HepG2 (cell line): Measurements from ENCODE around the gene ID4. TPM values are rescaled to one million over a fixed set of nuclear protein-coding genes. Genes with fewer than 3 reads are reported as not detected.

Experiments used
- ATAC-seq: fragments of 200-7000 bp; cut with Tn5 transposase; 3 replicates; pipeline ENCODE4 v1.9.1; 2020; ENCODE audit warnings: mild to moderate bottlenecking, moderate library complexity
- BruUV-seq: library from RNA; stranded (reverse); fragments of 400-500 nt; replicated peaks from 2 replicates; lab custom pipeline; 2021; lab: Mats Ljungman, UMichigan
- CTCF ChIA-PET: fragments of 300-600 bp; formaldehyde crosslinking; extraction: SDS; loops from one replicate; lab custom pipeline; 2021; ENCODE audit warnings: low total read pairs, inconsistent platforms, low intra/inter-chr PET ratio; lab: Yijun Ruan, JAX
- POLR2A ChIA-PET: fragments of 350-600 bp; sonication (Branson Sonifier 250); formaldehyde crosslinking; loops from one replicate; lab custom pipeline; 2020; ENCODE audit warnings: antibody characterized with exemption, inconsistent platforms; lab: Yijun Ruan, JAX
- DNase-seq: peaks from one replicate; pipeline ENCODE4 v3.0.0-alpha.2; 2015; ENCODE audit warnings: low spot score
- FAIRE-seq: peaks from 3 replicates; lab custom pipeline; 2011; peaks lifted over from hg19 to GRCh38; lab: Jason Lieb, UNC
- H2AFZ ChIP-seq: one replicate; pipeline ENCODE4 v1.6.1; 2011; ENCODE audit warnings: low read length, inconsistent platforms
- H3K27ac ChIP-seq: fragments of 300-600 bp; 3 replicates; pipeline ENCODE4 v1.8.0; 2011; ENCODE audit warnings: mixed run types, mild to moderate bottlenecking, mixed read lengths, low read length, inconsistent platforms; ENCODE audit not compliant: insufficient read depth; ENCODE audit errors: extremely low read length
- H3K27me3 ChIP-seq, 2 experiments: fragments of 200-600 bp in 1 of 2; 2 replicates in 1 of 2; 3 replicates in 1 of 2; pipeline versions ENCODE4 v1.6.0 to v1.8.0; 2011; ENCODE audit warnings: low read length in 2 of 2, mild to moderate bottlenecking in 2 of 2, moderate library complexity in 2 of 2, inconsistent platforms in 1 of 2; ENCODE audit not compliant: insufficient read depth in 2 of 2, control insufficient read depth in 1 of 2
- H3K36me3 ChIP-seq, 2 experiments: fragments of 200-600 bp in 1 of 2; replicated peaks in 1 of 2; 2 replicates in 1 of 2; 3 replicates in 1 of 2; pipeline versions ENCODE4 v1.5.1 to v1.8.0; 2011; ENCODE audit warnings: low read length in 2 of 2, inconsistent platforms in 1 of 2; ENCODE audit not compliant: insufficient read depth in 2 of 2, control insufficient read depth in 1 of 2
- H3K4me1 ChIP-seq: 2 replicates; pipeline ENCODE4 v1.5.1; 2012; ENCODE audit warnings: low read length, inconsistent platforms; ENCODE audit not compliant: insufficient read depth
- H3K4me2 ChIP-seq: 2 replicates; pipeline ENCODE4 v1.6.0; 2011; ENCODE audit warnings: low read depth, low read length, inconsistent platforms
- H3K4me3 ChIP-seq, 3 experiments: fragments of 200-600 bp in 1 of 3; sonication (generic), shearing (Covaris generic) in 1 of 3; replicated peaks in 1 of 3; 2 replicates each; pipeline ENCODE4 v1.5.1; 2011 to 2016; ENCODE audit warnings: low read length in 3 of 3, inconsistent platforms in 2 of 3, low read depth in 2 of 3, mild to moderate bottlenecking in 2 of 3, control low read depth in 1 of 3, mixed read lengths in 1 of 3; ENCODE audit not compliant: insufficient read depth in 1 of 3
- H3K79me2 ChIP-seq: one replicate; pipeline ENCODE4 v1.6.1; 2011; ENCODE audit warnings: low read length, inconsistent platforms; ENCODE audit not compliant: insufficient read depth
- H3K9ac ChIP-seq: 2 replicates; pipeline ENCODE4 v1.6.0; 2011; ENCODE audit warnings: mild to moderate bottlenecking, low read depth, low read length, inconsistent platforms; ENCODE audit not compliant: insufficient read depth
- H3K9me3 ChIP-seq: 2 replicates; pipeline ENCODE4 v1.5.1; 2012; ENCODE audit warnings: mild to moderate bottlenecking, low read length
- H4K20me1 ChIP-seq: 2 replicates; pipeline ENCODE4 v1.6.0; 2011; ENCODE audit warnings: inconsistent platforms, mild to moderate bottlenecking, low read length, moderate library complexity; ENCODE audit not compliant: insufficient read depth
- ATF7 ChIP-seq, 2 experiments: fragments of 450-650 bp in 1 of 2; sonication (generic) in 1 of 2; formaldehyde crosslinking in 1 of 2; IDR thresholded peaks; 2 replicates each; pipeline versions ENCODE4 v1.4.0 to v1.6.1; 2016 to 2020; ENCODE audit warnings: antibody characterized with exemption in 1 of 2, mild to moderate bottlenecking in 1 of 2, missing genetic modification reagents in 1 of 2
- CBX5 ChIP-seq: sonication (generic); formaldehyde crosslinking; IDR thresholded peaks from 2 replicates; pipeline ENCODE4 v1.4.0; 2020; ENCODE audit warnings: missing genetic modification reagents, borderline replicate concordance
- CEBPB ChIP-seq: IDR thresholded peaks from 2 replicates; pipeline ENCODE4 v1.6.1; 2011; ENCODE audit warnings: low read depth, low read length, improper control_type of control experiment, borderline replicate concordance
- HMGA1 ChIP-seq: sonication (generic); formaldehyde crosslinking; conservative IDR thresholded peaks from 2 replicates; pipeline ENCODE4 v1.4.0; 2020; ENCODE audit warnings: missing genetic modification reagents
- MLLT10 ChIP-seq: sonication (generic); formaldehyde crosslinking; IDR thresholded peaks from 2 replicates; pipeline ENCODE4 v1.4.0; 2020; ENCODE audit warnings: missing genetic modification reagents
- RARA ChIP-seq: IDR thresholded peaks from 2 replicates; pipeline ENCODE4 v1.6.1; 2016; ENCODE audit warnings: missing genetic modification reagents, missing compliant biosample characterization
- SALL1 ChIP-seq: sonication (generic); formaldehyde crosslinking; IDR thresholded peaks from 2 replicates; pipeline ENCODE4 v1.8.0; 2022; ENCODE audit warnings: mild to moderate bottlenecking, missing genetic modification reagents
- SIN3B ChIP-seq: fragments of 150-350 bp; IDR thresholded peaks from 2 replicates; pipeline ENCODE4 v1.6.1; 2014; ENCODE audit warnings: low read length
- ZIK1 ChIP-seq: sonication (generic); formaldehyde crosslinking; IDR thresholded peaks from 2 replicates; pipeline ENCODE4 v1.5.0; 2020; ENCODE audit warnings: mild to moderate bottlenecking, low read depth, missing genetic modification reagents, borderline replicate concordance
- ZKSCAN1 ChIP-seq: fragments of 150-350 bp; IDR thresholded peaks from 2 replicates; pipeline ENCODE4 v1.6.1; 2014; ENCODE audit warnings: low read length
- ZNF180 ChIP-seq: sonication (generic); formaldehyde crosslinking; IDR thresholded peaks from 2 replicates; pipeline ENCODE4 v1.4.0; 2020; ENCODE audit warnings: low read depth, missing genetic modification reagents, borderline replicate concordance
- ZNF333 ChIP-seq: sonication (generic); formaldehyde crosslinking; IDR thresholded peaks from 2 replicates; pipeline ENCODE4 v1.4.0; 2020; ENCODE audit warnings: mild to moderate bottlenecking, missing genetic modification reagents, borderline replicate concordance
- ZNF430 ChIP-seq: sonication (generic); formaldehyde crosslinking; IDR thresholded peaks from 2 replicates; pipeline ENCODE4 v1.9.0; 2021; ENCODE audit warnings: mild to moderate bottlenecking, missing genetic modification reagents
- ZNF501 ChIP-seq: sonication (generic); formaldehyde crosslinking; IDR thresholded peaks from 2 replicates; pipeline ENCODE4 v1.5.1; 2020; ENCODE audit warnings: mild to moderate bottlenecking, moderate library complexity, missing genetic modification reagents
- ZNF772 ChIP-seq: sonication (generic); formaldehyde crosslinking; IDR thresholded peaks from 2 replicates; pipeline ENCODE4 v1.5.0; 2020; ENCODE audit warnings: mild to moderate bottlenecking, missing genetic modification reagents
- WGBS: methylation state at CpG from one replicate; pipeline ENCODE4 v1.1.6; 2017; ENCODE audit warnings: low lambda C conversion rate; 5-methylcytosine and 5-hydroxymethylcytosine counted together
- in situ Hi-C: cut with HindIII; loops from 2 replicates; pipeline ENCODE4 v1.10.0; 2017; ENCODE audit warnings: low pct_unique_long_range_greater_than_20kb; ENCODE audit not compliant: extremely low pct_ligation_motif_present
- intact Hi-C: fragments of 100-400 bp; cut with micrococcal nuclease; formaldehyde crosslinking; loops from one replicate; pipeline ENCODE4 v1.10.0; 2022; ENCODE audit not compliant: unreplicated experiment
- polyA plus RNA-seq, 8 experiments: library from polyadenylated mRNA; depleted of rRNA in 3 of 8; stranded (reverse) in 7 of 8; unstranded in 1 of 8; fragments of >200 nt; fragmentation: Illumina TruSeq in 4 of 8; extraction: Trizol in 4 of 8; gene quantifications; 2 replicates each; pipeline versions ENCODE4 v1.2.1 to v1.2.3, GENCODE V29; 2011 to 2016; ENCODE audit warnings: low read depth in 4 of 8, missing spikeins in 1 of 8, mixed read lengths in 1 of 8; ENCODE audit not compliant: insufficient read depth in 1 of 8
- total RNA-seq, 5 experiments: library from RNA; depleted of rRNA; stranded (reverse); fragments of >200 nt; fragmentation: Illumina TruSeq; extraction: Trizol; gene quantifications; 2 replicates each; pipeline ENCODE4 v1.2.3, GENCODE V29; 2016; ENCODE audit warnings: low read depth in 1 of 5
- TF ChIP-seq, protein P1 (sequence below): sonication (generic); formaldehyde crosslinking; IDR thresholded peaks from 2 replicates; pipeline ENCODE4 v1.4.0; 2020; ENCODE audit warnings: missing genetic modification reagents
- TF ChIP-seq, protein P2 (sequence below): IDR thresholded peaks from 2 replicates; pipeline ENCODE4 v1.6.1; 2016; ENCODE audit warnings: low read depth, control low read depth

ID4 gene
- total and polyA plus RNA-seq, 2 of the 13 experiments (the other 11 are each of a cell fraction or from before 2014, with no cell fraction given), result 0.20 to 0.44 TPM

DNA sequence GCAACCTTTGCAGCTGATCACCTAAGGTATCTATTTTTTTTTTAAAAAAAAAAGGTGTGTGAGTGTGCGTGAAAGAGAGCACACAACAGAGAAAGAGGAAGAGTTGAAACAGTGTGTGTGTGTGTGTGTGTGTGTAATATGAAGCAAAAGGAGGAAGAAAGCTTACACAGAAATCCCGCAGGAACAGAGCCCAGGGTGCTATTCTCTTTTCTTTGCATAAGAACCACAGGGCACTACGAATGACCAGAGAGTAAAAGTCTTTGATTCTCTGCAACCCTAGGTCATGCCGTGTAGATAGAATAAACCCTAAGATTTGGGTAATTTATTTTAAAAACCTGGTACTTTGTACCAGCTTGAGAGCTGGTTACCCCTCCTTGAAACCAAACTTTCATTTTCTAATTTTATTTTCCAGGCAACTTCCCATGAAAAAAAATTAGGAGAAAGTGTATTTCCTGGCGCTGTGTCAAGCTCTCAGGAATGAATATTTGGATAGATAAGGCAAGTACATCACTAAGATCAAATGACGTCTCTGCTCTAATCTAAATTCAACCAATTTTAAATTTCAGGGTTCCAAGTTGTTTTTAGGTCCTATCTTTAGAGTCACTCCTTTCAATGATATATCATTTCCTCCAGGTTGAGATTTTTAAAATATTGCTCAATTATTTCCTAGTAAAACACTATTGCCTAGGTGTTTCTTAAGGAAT is 47.9 kb upstream of the ID4 start:
- Histone ChIP-seq H2AFZ (no peak overlapping the region), H3K4me2 (no peak overlapping the region), H3K36me3 (no peaks in the 10 kb centered on the region), H3K9ac (no peak overlapping the region), H3K4me1 (no peaks in the 10 kb centered on the region), H3K9me3 (no peaks in the 10 kb centered on the region), H3K4me3 (no peak overlapping the region), H3K27me3 (no peaks in the 10 kb centered on the region)
- no peak for FAIRE-seq
- intact Hi-C loops (no loop called here), in situ Hi-C loops (no loop called here)
- CTCF ChIA-PET, result no interaction called here
- no peak for ATAC-seq
- POLR2A ChIA-PET, result no interaction called here
- 24% methylated on average over 6 of the region's 6 CpGs for WGBS
- BruUV-seq, result no TSS peak
- no peak for DNase-seq
- TF ChIP-seq ZKSCAN1 (no peak), SALL1 (CRISPR knock-in tag) (no peak), MLLT10 (CRISPR knock-in tag) (no peak), SIN3B (no peak), CEBPB (no peak), ZNF430 (no peak), RARA (CRISPR knock-in tag) (no peak), ZNF333 (CRISPR knock-in tag) (no peak), ZNF501 (CRISPR knock-in tag) (no peak), ZNF772 (no peak), ATF7 (IDR thresholded peaks at IDR 0.05) (no peak), ATF7 (CRISPR knock-in tag; IDR thresholded peaks at IDR 0.05) (no peak), CBX5 (CRISPR knock-in tag) (no peak), ZNF180 (no peak), HMGA1 (CRISPR knock-in tag) (no peak), ZIK1 (no peak)
- TF ChIP-seq, protein P1, sequence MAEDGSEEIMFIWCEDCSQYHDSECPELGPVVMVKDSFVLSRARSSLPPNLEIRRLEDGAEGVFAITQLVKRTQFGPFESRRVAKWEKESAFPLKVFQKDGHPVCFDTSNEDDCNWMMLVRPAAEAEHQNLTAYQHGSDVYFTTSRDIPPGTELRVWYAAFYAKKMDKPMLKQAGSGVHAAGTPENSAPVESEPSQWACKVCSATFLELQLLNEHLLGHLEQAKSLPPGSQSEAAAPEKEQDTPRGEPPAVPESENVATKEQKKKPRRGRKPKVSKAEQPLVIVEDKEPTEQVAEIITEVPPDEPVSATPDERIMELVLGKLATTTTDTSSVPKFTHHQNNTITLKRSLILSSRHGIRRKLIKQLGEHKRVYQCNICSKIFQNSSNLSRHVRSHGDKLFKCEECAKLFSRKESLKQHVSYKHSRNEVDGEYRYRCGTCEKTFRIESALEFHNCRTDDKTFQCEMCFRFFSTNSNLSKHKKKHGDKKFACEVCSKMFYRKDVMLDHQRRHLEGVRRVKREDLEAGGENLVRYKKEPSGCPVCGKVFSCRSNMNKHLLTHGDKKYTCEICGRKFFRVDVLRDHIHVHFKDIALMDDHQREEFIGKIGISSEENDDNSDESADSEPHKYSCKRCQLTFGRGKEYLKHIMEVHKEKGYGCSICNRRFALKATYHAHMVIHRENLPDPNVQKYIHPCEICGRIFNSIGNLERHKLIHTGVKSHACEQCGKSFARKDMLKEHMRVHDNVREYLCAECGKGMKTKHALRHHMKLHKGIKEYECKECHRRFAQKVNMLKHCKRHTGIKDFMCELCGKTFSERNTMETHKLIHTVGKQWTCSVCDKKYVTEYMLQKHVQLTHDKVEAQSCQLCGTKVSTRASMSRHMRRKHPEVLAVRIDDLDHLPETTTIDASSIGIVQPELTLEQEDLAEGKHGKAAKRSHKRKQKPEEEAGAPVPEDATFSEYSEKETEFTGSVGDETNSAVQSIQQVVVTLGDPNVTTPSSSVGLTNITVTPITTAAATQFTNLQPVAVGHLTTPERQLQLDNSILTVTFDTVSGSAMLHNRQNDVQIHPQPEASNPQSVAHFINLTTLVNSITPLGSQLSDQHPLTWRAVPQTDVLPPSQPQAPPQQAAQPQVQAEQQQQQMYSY, result no peak
- TF ChIP-seq, protein P2, sequence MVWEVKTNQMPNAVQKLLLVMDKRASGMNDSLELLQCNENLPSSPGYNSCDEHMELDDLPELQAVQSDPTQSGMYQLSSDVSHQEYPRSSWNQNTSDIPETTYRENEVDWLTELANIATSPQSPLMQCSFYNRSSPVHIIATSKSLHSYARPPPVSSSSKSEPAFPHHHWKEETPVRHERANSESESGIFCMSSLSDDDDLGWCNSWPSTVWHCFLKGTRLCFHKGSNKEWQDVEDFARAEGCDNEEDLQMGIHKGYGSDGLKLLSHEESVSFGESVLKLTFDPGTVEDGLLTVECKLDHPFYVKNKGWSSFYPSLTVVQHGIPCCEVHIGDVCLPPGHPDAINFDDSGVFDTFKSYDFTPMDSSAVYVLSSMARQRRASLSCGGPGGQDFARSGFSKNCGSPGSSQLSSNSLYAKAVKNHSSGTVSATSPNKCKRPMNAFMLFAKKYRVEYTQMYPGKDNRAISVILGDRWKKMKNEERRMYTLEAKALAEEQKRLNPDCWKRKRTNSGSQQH (CRISPR knock-in tag), result no peak
- TF ChIP-seq, all 625 proteins: peak for 0
- H3K79me2 ChIP-seq, result no peaks in the 10 kb centered on the region
- H4K20me1 ChIP-seq, result no peaks in the 10 kb centered on the region
- H3K27ac ChIP-seq, result no peak overlapping the region
